SK-N-SH (cell line): ENCODE results near the gene SLC24A1. TPM values are rescaled to one million over a fixed set of nuclear protein-coding genes. Genes with fewer than 3 reads are reported as not detected.

Experiments
- CTCF ChIA-PET: fragments of 300-600, 350-600 bp; formaldehyde crosslinking; extraction: SDS; loops from one replicate; lab custom pipeline; 2021; lab: Yijun Ruan, JAX
- POLR2A ChIA-PET: fragments of 350-600 bp; sonication (Branson Sonifier 250); formaldehyde crosslinking; extraction: SDS; loops from one replicate; lab custom pipeline; 2020; ENCODE audit warnings: antibody characterized with exemption, inconsistent platforms; lab: Yijun Ruan, JAX
- DNase-seq: peaks from one replicate; pipeline ENCODE4 v3.0.0; 2012
- H2AFZ ChIP-seq: fragments of 200-600 bp; sonication (generic); 2 replicates; pipeline ENCODE4 v1.8.1; 2016; ENCODE audit warnings: antibody characterized with exemption, mild to moderate bottlenecking, low read depth
- H3F3A ChIP-seq: fragments of 200-600 bp; sonication (generic); replicated peaks from 2 replicates; pipeline ENCODE3; 2016; ENCODE audit warnings: antibody characterized with exemption, mild to moderate bottlenecking; ENCODE audit not compliant: insufficient read depth
- H3K27ac ChIP-seq, 2 experiments: fragments of 200-500 bp in 1 of 2; fragments of 200-600 bp in 1 of 2; sonication (Bioruptor generic) in 1 of 2; sonication (generic), shearing (Covaris generic) in 1 of 2; 2 replicates each; pipeline versions ENCODE4 v1.5.1 to v1.6.1; 2014 to 2016; ENCODE audit warnings: low read depth in 2 of 2, inconsistent platforms in 1 of 2, low read length in 1 of 2, mild to moderate bottlenecking in 1 of 2, mixed read lengths in 1 of 2
- H3K27me3 ChIP-seq: fragments of 200-600 bp; sonication (generic), shearing (Covaris generic); 2 replicates; pipeline ENCODE4 v1.6.1; 2016; ENCODE audit warnings: mixed run types; ENCODE audit not compliant: insufficient read depth
- H3K36me3 ChIP-seq, 2 experiments: fragments of 200-500 bp in 1 of 2; fragments of 200-600 bp in 1 of 2; sonication (Bioruptor generic) in 1 of 2; sonication (generic) in 1 of 2; replicated peaks in 1 of 2; 2 replicates each; pipeline versions ENCODE3 to v1.5.1; 2014 to 2016; ENCODE audit warnings: low read length in 1 of 2, mild to moderate bottlenecking in 1 of 2; ENCODE audit not compliant: insufficient read depth in 2 of 2, control insufficient read depth in 1 of 2
- H3K4me1 ChIP-seq, 2 experiments: fragments of 200-500 bp in 1 of 2; fragments of 200-600 bp in 1 of 2; sonication (Bioruptor generic) in 1 of 2; sonication (generic), shearing (Covaris generic) in 1 of 2; 2 replicates each; pipeline versions ENCODE4 v1.5.1 to v1.6.1; 2014 to 2016; ENCODE audit warnings: low read depth in 1 of 2, low read length in 1 of 2, mixed run types in 1 of 2; ENCODE audit not compliant: insufficient read depth in 2 of 2, control insufficient read depth in 1 of 2
- H3K4me2 ChIP-seq: fragments of 200-600 bp; sonication (generic), shearing (Covaris generic); 2 replicates; pipeline ENCODE4 v1.6.1; 2017; ENCODE audit warnings: mixed run types
- H3K4me3 ChIP-seq, 2 experiments: fragments of 200-500 bp in 1 of 2; fragments of 200-600 bp in 1 of 2; sonication (Bioruptor generic) in 1 of 2; sonication (generic), shearing (Covaris generic) in 1 of 2; 2 replicates each; pipeline versions ENCODE4 v1.5.1 to v1.8.1; 2014 to 2016; ENCODE audit warnings: low read depth in 2 of 2, inconsistent platforms in 1 of 2, low read length in 1 of 2, mild to moderate bottlenecking in 1 of 2, mixed read lengths in 1 of 2, moderate library complexity in 1 of 2
- H3K79me2 ChIP-seq: fragments of 200-600 bp; sonication (generic); 2 replicates; pipeline ENCODE4 v1.8.1; 2017; ENCODE audit warnings: mild to moderate bottlenecking; ENCODE audit not compliant: insufficient read depth
- H3K9ac ChIP-seq: fragments of 200-600 bp; sonication (generic); 2 replicates; pipeline ENCODE4 v1.6.1; 2017; ENCODE audit warnings: mixed run types
- H3K9me2 ChIP-seq: fragments of 200-600 bp; sonication (generic); 2 replicates; pipeline ENCODE4 v1.6.1; 2017; ENCODE audit warnings: mixed run types
- H3K9me3 ChIP-seq: fragments of 200-600 bp; sonication (generic); 2 replicates; pipeline ENCODE4 v1.6.1; 2017; ENCODE audit warnings: mixed run types, mild to moderate bottlenecking, moderate library complexity
- H4K20me1 ChIP-seq: fragments of 200-600 bp; sonication (generic); 2 replicates; pipeline ENCODE4 v1.6.1; 2017; ENCODE audit warnings: mild to moderate bottlenecking, mixed run types; ENCODE audit not compliant: insufficient read depth
- CTCF ChIP-seq: fragments of 200-600 bp; sonication (generic); IDR thresholded peaks from 2 replicates; pipeline ENCODE4 v1.6.1; 2017; ENCODE audit warnings: antibody characterized with exemption, mild to moderate bottlenecking, moderate library complexity
- ELF1 ChIP-seq: IDR thresholded peaks from 2 replicates; pipeline ENCODE4 v1.4.0; 2012
- EZH2phosphoT487 ChIP-seq: fragments of 200-600 bp; sonication (generic); IDR thresholded peaks from 2 replicates; pipeline ENCODE4 v1.6.1; 2017; ENCODE audit warnings: low read depth, mixed run types, mild to moderate bottlenecking, antibody characterized with exemption, moderate library complexity, borderline replicate concordance
- FOSL2 ChIP-seq: IDR thresholded peaks from 2 replicates; pipeline ENCODE4 v1.4.0; 2012; ENCODE audit warnings: low read depth, mild to moderate bottlenecking, moderate library complexity, borderline replicate concordance
- FOXJ3 ChIP-seq: sonication (generic); formaldehyde crosslinking; IDR thresholded peaks from 2 replicates; pipeline ENCODE4 v1.5.1; 2020; ENCODE audit warnings: mild to moderate bottlenecking, missing genetic modification reagents
- FOXM1 ChIP-seq: IDR thresholded peaks from 2 replicates; pipeline ENCODE4 v1.4.0; 2012; ENCODE audit warnings: low read depth, mild to moderate bottlenecking
- GATA2 ChIP-seq: sonication (generic); formaldehyde crosslinking; IDR thresholded peaks from 2 replicates; pipeline ENCODE4 v1.5.0; 2020; ENCODE audit warnings: mild to moderate bottlenecking, missing genetic modification reagents
- IRF3 ChIP-seq: fragments of 150-350 bp; IDR thresholded peaks from 2 replicates; pipeline ENCODE4 v1.6.1; 2016; ENCODE audit warnings: mild to moderate bottlenecking, low read depth, low read length
- MEF2A ChIP-seq: IDR thresholded peaks from 2 replicates; pipeline ENCODE4 v1.4.0; 2012; ENCODE audit warnings: low read depth, borderline replicate concordance
- NFIC ChIP-seq: IDR thresholded peaks from 2 replicates; pipeline ENCODE4 v1.4.0; 2012; ENCODE audit warnings: borderline replicate concordance
- NRF1 ChIP-seq: IDR thresholded peaks from 2 replicates; pipeline ENCODE4 v1.6.1; 2012; ENCODE audit warnings: low read depth, mild to moderate bottlenecking, low read length
- PBX3 ChIP-seq: IDR thresholded peaks from 2 replicates; pipeline ENCODE4; 2012
- POLR2AphosphoS5 ChIP-seq: IDR thresholded peaks from 2 replicates; pipeline ENCODE4 v1.6.1; 2012; ENCODE audit warnings: low read depth, low read length
- RCOR1 ChIP-seq: fragments of 150-350 bp; IDR thresholded peaks from 2 replicates; pipeline ENCODE4 v1.6.1; 2017; ENCODE audit warnings: antibody characterized with exemption, low read length
- RFX5 ChIP-seq: IDR thresholded peaks from 2 replicates; pipeline ENCODE4 v1.6.1; 2012; ENCODE audit warnings: mild to moderate bottlenecking, improper control_type of control experiment, low read length
- RXRA ChIP-seq: IDR thresholded peaks from 2 replicates; pipeline ENCODE4 v1.4.0; 2012; ENCODE audit warnings: low read depth, mild to moderate bottlenecking, borderline replicate concordance
- SIN3A ChIP-seq: IDR thresholded peaks from 2 replicates; pipeline ENCODE4 v1.6.1; 2012; ENCODE audit warnings: low read depth, mild to moderate bottlenecking, low read length, moderate library complexity, borderline replicate concordance
- WGBS: methylation state at CpG from one replicate; pipeline ENCODE4 v1.1.6; 2017; ENCODE audit warnings: low lambda C conversion rate; 5-methylcytosine and 5-hydroxymethylcytosine counted together
- polyA plus RNA-seq, 3 experiments: library from polyadenylated mRNA; depleted of rRNA; stranded (reverse); fragments of >200 nt; gene quantifications; 2 replicates each; pipeline ENCODE4 v1.2.3, GENCODE V29; 2012

Gene SLC24A1
- polyA plus RNA-seq, 1 of the 3 experiments (the other 2 are of a cell fraction), result 7.7 TPM

DNA sequence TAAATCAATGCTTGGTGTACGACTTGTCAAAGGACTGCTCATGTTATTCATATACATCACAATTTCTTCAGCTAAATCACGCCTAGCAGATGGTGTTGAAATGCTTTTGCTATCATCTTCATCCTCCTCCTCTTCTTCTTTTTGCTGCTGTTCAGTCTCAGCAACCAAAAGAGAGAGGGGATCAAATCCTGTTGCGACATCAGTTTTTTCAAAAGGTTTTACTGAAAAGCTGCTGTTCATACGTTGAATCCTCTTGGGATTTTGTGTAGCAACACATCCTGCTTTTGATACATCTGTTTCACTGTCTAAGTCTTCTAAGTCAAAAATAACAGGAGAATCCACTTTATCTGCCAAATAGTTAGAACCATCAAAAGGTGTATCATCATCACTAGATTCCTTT is 69.0 kb downstream of the SLC24A1 start:
- 93% methylated on average over 4 of the region's 4 CpGs for WGBS
- TF ChIP-seq ELF1 (no peak), POLR2AphosphoS5 (no peak), RXRA (no peak), EZH2phosphoT487 (no peak), NFIC (no peak), GATA2 (no peak), IRF3 (no peak), FOXM1 (no peak), FOSL2 (no peak), CTCF (no peak), FOXJ3 (CRISPR knock-in tag) (no peak), NRF1 (no peak), SIN3A (no peak), PBX3 (no peak), RCOR1 (no peak), RFX5 (no peak), MEF2A (no peak)
- TF ChIP-seq, all 33 proteins: peak for 0
- CTCF ChIA-PET, result interaction anchor here (0.6 to 1.3 kb wide), 5 partner anchors 20 to 163 kb away, joined by 3 to 5 read pairs (median 3); no protein-coding TSS in a partner anchor
- POLR2A ChIA-PET, result no interaction called here
- no peak for DNase-seq
- Histone ChIP-seq H3K79me2 (no peaks in the 10 kb centered on the region), H3K36me3 (peaks cover 37 to 40% of the 10 kb centered on the region in 2 experiments), H3K9ac (no peak overlapping the region), H3K4me3 (no peak overlapping the region), H3F3A (no peaks in the 10 kb centered on the region), H4K20me1 (no peaks in the 10 kb centered on the region), H3K4me2 (no peak overlapping the region), H3K9me2 (no peaks in the 10 kb centered on the region), H3K27ac (no peak overlapping the region), H2AFZ (no peak overlapping the region), H3K27me3 (no peaks in the 10 kb centered on the region), H3K9me3 (no peaks in the 10 kb centered on the region), H3K4me1 (no peaks in the 10 kb centered on the region; a peak in 1 of 4 replicates)
